WTC11 (cell line): ENCODE data around the gene B4GAT1. TPM values are rescaled to one million over a fixed set of nuclear protein-coding genes. Genes with fewer than 3 reads are reported as not detected.

ENCODE experiments used
- ELF4 ChIP-seq: sonication (generic); formaldehyde crosslinking; IDR thresholded peaks from 2 replicates; pipeline ENCODE4 v1.8.1; 2022; ENCODE audit warnings: low read depth, mild to moderate bottlenecking, moderate library complexity, missing genetic modification reagents
- EMX1 ChIP-seq: fragments of 250-450 bp; sonication (Bioruptor Pico); IDR thresholded peaks from 2 replicates; pipeline ENCODE4 v1.8.0; 2021; ENCODE audit warnings: mild to moderate bottlenecking
- ESRRA ChIP-seq: sonication (generic); formaldehyde crosslinking; IDR thresholded peaks from 2 replicates; pipeline ENCODE4 v1.8.1; 2022; ENCODE audit warnings: mild to moderate bottlenecking, missing genetic modification reagents, borderline replicate concordance
- ETV6 ChIP-seq: sonication (generic); formaldehyde crosslinking; IDR thresholded peaks from 2 replicates; pipeline ENCODE4 v1.8.1; 2022; ENCODE audit warnings: mild to moderate bottlenecking, missing genetic modification reagents
- GABPB1 ChIP-seq: sonication (generic); formaldehyde crosslinking; IDR thresholded peaks from 2 replicates; pipeline ENCODE4 v1.8.1; 2023; ENCODE audit warnings: mild to moderate bottlenecking, missing genetic modification reagents
- JAZF1 ChIP-seq: fragments of 250-450 bp; sonication (Bioruptor Pico); IDR thresholded peaks from 2 replicates; pipeline ENCODE4 v1.9.0; 2021; ENCODE audit warnings: moderate library complexity, mild to moderate bottlenecking, inconsistent platforms
- MXD4 ChIP-seq: fragments of 250-450 bp; sonication (Bioruptor Pico); IDR thresholded peaks from 2 replicates; pipeline ENCODE4 v1.8.0; 2021; ENCODE audit warnings: mild to moderate bottlenecking, moderate library complexity, borderline replicate concordance
- MYBL2 ChIP-seq: sonication (generic); formaldehyde crosslinking; IDR thresholded peaks from 2 replicates; pipeline ENCODE4 v1.8.1; 2023; ENCODE audit warnings: mild to moderate bottlenecking, moderate library complexity, missing genetic modification reagents
- NFATC4 ChIP-seq: fragments of 250-450 bp; sonication (Bioruptor Pico); IDR thresholded peaks from 2 replicates; pipeline ENCODE4 v1.9.0; 2021; ENCODE audit warnings: mild to moderate bottlenecking
- NFE2L1 ChIP-seq: sonication (generic); formaldehyde crosslinking; IDR thresholded peaks from 2 replicates; pipeline ENCODE4 v1.8.1; 2023; ENCODE audit warnings: missing genetic modification reagents
- OVOL2 ChIP-seq: fragments of 250-450 bp; sonication (Bioruptor Pico); IDR thresholded peaks from 2 replicates; pipeline ENCODE4 v1.9.0; 2021; ENCODE audit warnings: mild to moderate bottlenecking, borderline replicate concordance
- PRRX2 ChIP-seq: fragments of 250-450 bp; sonication (Bioruptor Pico); IDR thresholded peaks from 2 replicates; pipeline ENCODE4 v1.8.0; 2021; ENCODE audit warnings: mild to moderate bottlenecking
- SOX15 ChIP-seq: fragments of 250-450 bp; sonication (Bioruptor Pico); IDR thresholded peaks from 2 replicates; pipeline ENCODE4 v1.9.0; 2021; ENCODE audit warnings: mild to moderate bottlenecking
- TEAD4 ChIP-seq: sonication (generic); formaldehyde crosslinking; IDR thresholded peaks from 2 replicates; pipeline ENCODE4 v1.8.0; 2022; ENCODE audit warnings: mild to moderate bottlenecking, missing genetic modification reagents
- TP53 ChIP-seq: sonication (generic); formaldehyde crosslinking; IDR thresholded peaks from 2 replicates; pipeline ENCODE4 v1.8.1; 2023; ENCODE audit warnings: mild to moderate bottlenecking, missing genetic modification reagents
- ZNF121 ChIP-seq: sonication (generic); formaldehyde crosslinking; IDR thresholded peaks from 2 replicates; pipeline ENCODE4 v1.8.0; 2023; ENCODE audit warnings: missing genetic modification reagents
- ZNF263 ChIP-seq: sonication (generic); formaldehyde crosslinking; IDR thresholded peaks from 2 replicates; pipeline ENCODE4 v1.8.1; 2022; ENCODE audit warnings: low read depth, mild to moderate bottlenecking, moderate library complexity, missing genetic modification reagents
- ZNF416 ChIP-seq: fragments of 250-450 bp; sonication (Bioruptor Pico); IDR thresholded peaks from 2 replicates; pipeline ENCODE4 v1.9.0; 2021; ENCODE audit warnings: mild to moderate bottlenecking, inconsistent platforms
- ZNF423 ChIP-seq: fragments of 250-450 bp; sonication (Bioruptor Pico); IDR thresholded peaks from 2 replicates; pipeline ENCODE4 v2.1.2; 2022; ENCODE audit warnings: mild to moderate bottlenecking, moderate library complexity
- ZNF671 ChIP-seq: fragments of 250-450 bp; sonication (Bioruptor Pico); IDR thresholded peaks from 2 replicates; pipeline ENCODE4 v1.8.0; 2021; ENCODE audit warnings: mild to moderate bottlenecking
- total RNA-seq: library from RNA; stranded (reverse); gene quantifications from 3 replicates; pipeline ENCODE4 v1.2.3, GENCODE V29; 2021
- TF ChIP-seq, protein P1 (sequence below): fragments of 250-450 bp; sonication (Bioruptor Pico); IDR thresholded peaks from 2 replicates; pipeline ENCODE4 v1.9.0; 2021; ENCODE audit warnings: mild to moderate bottlenecking
- TF ChIP-seq, protein P2 (sequence below): fragments of 250-450 bp; sonication (Bioruptor Pico); IDR thresholded peaks from 2 replicates; pipeline ENCODE4 v2.1.2; 2022; ENCODE audit warnings: mild to moderate bottlenecking, moderate library complexity
- TF ChIP-seq, protein P3 (sequence below): sonication (generic); formaldehyde crosslinking; IDR thresholded peaks from 2 replicates; pipeline ENCODE4 v1.8.0; 2023; ENCODE audit warnings: mild to moderate bottlenecking, missing genetic modification reagents
- TF ChIP-seq, protein P4 (sequence below): fragments of 250-450 bp; sonication (Bioruptor Pico); conservative IDR thresholded peaks from 2 replicates; pipeline ENCODE4 v1.9.0; 2021; ENCODE audit warnings: mild to moderate bottlenecking
- TF ChIP-seq, protein P5 (sequence below): sonication (generic); formaldehyde crosslinking; IDR thresholded peaks from 2 replicates; pipeline ENCODE4 v1.8.0; 2022; ENCODE audit warnings: mild to moderate bottlenecking, missing genetic modification reagents
- TF ChIP-seq, protein P6 (sequence below): fragments of 250-450 bp; sonication (Bioruptor Pico); IDR thresholded peaks from 2 replicates; pipeline ENCODE4 v1.9.0; 2021; ENCODE audit warnings: moderate library complexity, mild to moderate bottlenecking, inconsistent platforms, borderline replicate concordance
- TF ChIP-seq, protein P7 (sequence below): sonication (generic); formaldehyde crosslinking; IDR thresholded peaks from 2 replicates; pipeline ENCODE4 v1.8.0; 2022; ENCODE audit warnings: mild to moderate bottlenecking, missing genetic modification reagents
- TF ChIP-seq, protein P8 (sequence below): fragments of 250-450 bp; sonication (Bioruptor Pico); IDR thresholded peaks from 2 replicates; pipeline ENCODE4 v1.9.0; 2021; ENCODE audit warnings: mild to moderate bottlenecking

B4GAT1 gene
- total RNA-seq, 1 experiment from 2014 or later, result 34.1 TPM

DNA sequence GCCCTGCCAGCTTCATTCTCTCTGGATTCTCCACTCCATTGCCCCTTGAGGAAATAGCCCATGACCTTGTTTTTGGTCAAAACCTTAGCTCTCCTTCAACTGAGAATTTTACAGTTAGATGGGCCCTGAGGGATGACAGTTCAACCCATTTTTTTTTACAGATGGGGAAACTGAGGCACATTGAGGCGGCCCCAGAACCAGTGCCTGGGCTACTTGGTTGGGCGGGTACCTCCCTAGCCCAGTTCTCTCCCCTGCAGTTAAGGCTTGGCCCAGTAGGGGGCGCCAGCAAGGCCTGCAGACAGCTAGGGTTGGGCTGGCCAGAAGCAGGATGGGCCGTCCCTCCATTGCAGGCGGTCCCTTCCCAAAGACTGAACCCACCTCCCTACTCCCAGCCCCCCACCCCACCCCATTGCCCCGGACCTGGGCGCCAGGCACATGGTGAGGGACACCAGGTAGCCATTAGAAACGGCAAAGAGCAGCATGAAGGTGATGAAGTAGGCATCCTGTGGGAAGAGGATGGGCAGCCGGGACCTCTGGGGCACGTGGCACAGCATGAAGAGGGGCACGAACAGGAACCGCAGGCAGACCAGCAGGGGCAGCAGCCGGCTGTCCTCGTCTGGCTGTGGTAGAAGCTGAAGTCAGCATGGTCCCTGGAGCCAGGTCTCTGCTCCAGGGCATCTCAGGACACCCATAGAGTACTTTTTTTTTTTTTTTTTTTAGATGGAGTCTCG lies 16.5 kb upstream of the B4GAT1 start (continued):
- no peak for TF ChIP-seq ZNF121 (CRISPR knock-in tag)
- no peak for TF ChIP-seq NFE2L1 (CRISPR knock-in tag)
- TF ChIP-seq, protein P1, sequence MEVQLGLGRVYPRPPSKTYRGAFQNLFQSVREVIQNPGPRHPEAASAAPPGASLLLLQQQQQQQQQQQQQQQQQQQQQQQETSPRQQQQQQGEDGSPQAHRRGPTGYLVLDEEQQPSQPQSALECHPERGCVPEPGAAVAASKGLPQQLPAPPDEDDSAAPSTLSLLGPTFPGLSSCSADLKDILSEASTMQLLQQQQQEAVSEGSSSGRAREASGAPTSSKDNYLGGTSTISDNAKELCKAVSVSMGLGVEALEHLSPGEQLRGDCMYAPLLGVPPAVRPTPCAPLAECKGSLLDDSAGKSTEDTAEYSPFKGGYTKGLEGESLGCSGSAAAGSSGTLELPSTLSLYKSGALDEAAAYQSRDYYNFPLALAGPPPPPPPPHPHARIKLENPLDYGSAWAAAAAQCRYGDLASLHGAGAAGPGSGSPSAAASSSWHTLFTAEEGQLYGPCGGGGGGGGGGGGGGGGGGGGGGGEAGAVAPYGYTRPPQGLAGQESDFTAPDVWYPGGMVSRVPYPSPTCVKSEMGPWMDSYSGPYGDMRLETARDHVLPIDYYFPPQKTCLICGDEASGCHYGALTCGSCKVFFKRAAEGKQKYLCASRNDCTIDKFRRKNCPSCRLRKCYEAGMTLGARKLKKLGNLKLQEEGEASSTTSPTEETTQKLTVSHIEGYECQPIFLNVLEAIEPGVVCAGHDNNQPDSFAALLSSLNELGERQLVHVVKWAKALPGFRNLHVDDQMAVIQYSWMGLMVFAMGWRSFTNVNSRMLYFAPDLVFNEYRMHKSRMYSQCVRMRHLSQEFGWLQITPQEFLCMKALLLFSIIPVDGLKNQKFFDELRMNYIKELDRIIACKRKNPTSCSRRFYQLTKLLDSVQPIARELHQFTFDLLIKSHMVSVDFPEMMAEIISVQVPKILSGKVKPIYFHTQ (CRISPR knock-in tag), result no peak
- TF ChIP-seq ZNF416 (CRISPR knock-in tag), result peak; percentile 99
- TF ChIP-seq MYBL2 (CRISPR knock-in tag), result no peak
- TF ChIP-seq ETV6 (CRISPR knock-in tag), result no peak
- TF ChIP-seq EMX1 (CRISPR knock-in tag), result no peak
- TF ChIP-seq ZNF263 (CRISPR knock-in tag), result no peak
- no peak for TF ChIP-seq ZNF423 (CRISPR knock-in tag)
- TF ChIP-seq TP53 (CRISPR knock-in tag), result no peak
- TF ChIP-seq ESRRA (CRISPR knock-in tag), result no peak
- no peak for TF ChIP-seq PRRX2
- TF ChIP-seq JAZF1 (CRISPR knock-in tag), result no peak
- TF ChIP-seq, protein P2, sequence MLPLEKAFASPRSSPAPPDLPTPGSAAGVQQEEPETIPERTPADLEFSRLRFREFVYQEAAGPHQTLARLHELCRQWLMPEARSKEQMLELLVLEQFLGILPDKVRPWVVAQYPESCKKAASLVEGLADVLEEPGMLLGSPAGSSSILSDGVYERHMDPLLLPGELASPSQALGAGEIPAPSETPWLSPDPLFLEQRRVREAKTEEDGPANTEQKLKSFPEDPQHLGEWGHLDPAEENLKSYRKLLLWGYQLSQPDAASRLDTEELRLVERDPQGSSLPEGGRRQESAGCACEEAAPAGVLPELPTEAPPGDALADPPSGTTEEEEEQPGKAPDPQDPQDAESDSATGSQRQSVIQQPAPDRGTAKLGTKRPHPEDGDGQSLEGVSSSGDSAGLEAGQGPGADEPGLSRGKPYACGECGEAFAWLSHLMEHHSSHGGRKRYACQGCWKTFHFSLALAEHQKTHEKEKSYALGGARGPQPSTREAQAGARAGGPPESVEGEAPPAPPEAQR (CRISPR knock-in tag), result no peak
- TF ChIP-seq, protein P3, sequence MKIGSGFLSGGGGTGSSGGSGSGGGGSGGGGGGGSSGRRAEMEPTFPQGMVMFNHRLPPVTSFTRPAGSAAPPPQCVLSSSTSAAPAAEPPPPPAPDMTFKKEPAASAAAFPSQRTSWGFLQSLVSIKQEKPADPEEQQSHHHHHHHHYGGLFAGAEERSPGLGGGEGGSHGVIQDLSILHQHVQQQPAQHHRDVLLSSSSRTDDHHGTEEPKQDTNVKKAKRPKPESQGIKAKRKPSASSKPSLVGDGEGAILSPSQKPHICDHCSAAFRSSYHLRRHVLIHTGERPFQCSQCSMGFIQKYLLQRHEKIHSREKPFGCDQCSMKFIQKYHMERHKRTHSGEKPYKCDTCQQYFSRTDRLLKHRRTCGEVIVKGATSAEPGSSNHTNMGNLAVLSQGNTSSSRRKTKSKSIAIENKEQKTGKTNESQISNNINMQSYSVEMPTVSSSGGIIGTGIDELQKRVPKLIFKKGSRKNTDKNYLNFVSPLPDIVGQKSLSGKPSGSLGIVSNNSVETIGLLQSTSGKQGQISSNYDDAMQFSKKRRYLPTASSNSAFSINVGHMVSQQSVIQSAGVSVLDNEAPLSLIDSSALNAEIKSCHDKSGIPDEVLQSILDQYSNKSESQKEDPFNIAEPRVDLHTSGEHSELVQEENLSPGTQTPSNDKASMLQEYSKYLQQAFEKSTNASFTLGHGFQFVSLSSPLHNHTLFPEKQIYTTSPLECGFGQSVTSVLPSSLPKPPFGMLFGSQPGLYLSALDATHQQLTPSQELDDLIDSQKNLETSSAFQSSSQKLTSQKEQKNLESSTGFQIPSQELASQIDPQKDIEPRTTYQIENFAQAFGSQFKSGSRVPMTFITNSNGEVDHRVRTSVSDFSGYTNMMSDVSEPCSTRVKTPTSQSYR (CRISPR knock-in tag), result no peak
- no peak for TF ChIP-seq OVOL2
- TF ChIP-seq, protein P4, sequence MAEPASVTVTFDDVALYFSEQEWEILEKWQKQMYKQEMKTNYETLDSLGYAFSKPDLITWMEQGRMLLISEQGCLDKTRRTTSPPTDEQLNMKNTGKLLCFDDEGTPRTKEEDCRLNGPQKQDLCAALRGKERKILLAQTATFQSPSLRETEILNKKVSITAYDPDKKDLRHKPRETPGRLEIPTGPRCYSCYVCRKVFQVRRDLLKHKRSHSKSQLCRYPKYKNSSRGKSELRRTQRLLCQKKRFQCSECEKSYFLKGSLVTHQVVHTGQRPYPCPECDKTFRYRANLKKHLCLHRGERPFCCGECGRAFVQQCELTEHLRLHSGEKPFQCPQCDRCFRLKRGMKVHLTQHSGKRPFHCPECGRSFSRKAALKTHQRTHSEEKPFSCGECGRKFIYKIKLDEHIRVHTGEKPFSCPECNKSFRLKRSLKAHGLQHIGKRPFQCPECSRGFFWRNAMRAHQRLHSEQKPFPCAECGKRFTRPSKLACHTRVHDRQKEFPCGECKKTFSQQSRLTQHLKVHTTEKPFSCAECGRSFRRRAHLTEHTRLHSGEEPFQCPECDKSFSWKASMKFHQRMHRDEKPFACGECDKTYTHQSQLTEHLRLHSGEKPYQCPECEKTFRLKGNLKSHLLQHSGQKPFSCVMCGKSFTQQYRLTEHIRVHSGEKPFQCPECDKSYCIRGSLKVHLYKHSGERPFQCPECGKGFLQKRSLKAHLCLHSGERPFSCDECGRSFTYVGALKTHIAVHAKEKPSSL (CRISPR knock-in tag), result no peak
- TF ChIP-seq, protein P5, sequence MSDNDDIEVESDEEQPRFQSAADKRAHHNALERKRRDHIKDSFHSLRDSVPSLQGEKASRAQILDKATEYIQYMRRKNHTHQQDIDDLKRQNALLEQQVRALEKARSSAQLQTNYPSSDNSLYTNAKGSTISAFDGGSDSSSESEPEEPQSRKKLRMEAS, result peak; percentile 39; the same call in 1 of the 2 replicates
- 0 out of 2 replicates have a peak, but pooled peaks have one; percentile 38 for TF ChIP-seq ZNF671 (CRISPR knock-in tag)
- TF ChIP-seq, protein P6, sequence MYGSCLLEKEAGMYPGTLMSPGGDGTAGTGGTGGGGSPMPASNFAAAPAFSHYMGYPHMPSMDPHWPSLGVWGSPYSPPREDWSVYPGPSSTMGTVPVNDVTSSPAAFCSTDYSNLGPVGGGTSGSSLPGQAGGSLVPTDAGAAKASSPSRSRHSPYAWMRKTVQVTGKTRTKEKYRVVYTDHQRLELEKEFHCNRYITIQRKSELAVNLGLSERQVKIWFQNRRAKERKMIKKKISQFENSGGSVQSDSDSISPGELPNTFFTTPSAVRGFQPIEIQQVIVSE (CRISPR knock-in tag), result no peak
- TF ChIP-seq MXD4 (CRISPR knock-in tag), result no peak
- TF ChIP-seq, protein P7, sequence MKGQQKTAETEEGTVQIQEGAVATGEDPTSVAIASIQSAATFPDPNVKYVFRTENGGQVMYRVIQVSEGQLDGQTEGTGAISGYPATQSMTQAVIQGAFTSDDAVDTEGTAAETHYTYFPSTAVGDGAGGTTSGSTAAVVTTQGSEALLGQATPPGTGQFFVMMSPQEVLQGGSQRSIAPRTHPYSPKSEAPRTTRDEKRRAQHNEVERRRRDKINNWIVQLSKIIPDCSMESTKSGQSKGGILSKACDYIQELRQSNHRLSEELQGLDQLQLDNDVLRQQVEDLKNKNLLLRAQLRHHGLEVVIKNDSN (CRISPR knock-in tag), result no peak
- TF ChIP-seq NFATC4 (CRISPR knock-in tag), result no peak
- TF ChIP-seq ELF4, result no peak
- TF ChIP-seq SOX15 (CRISPR knock-in tag), result no peak
- no peak for TF ChIP-seq GABPB1 (CRISPR knock-in tag)
- TF ChIP-seq TEAD4 (CRISPR knock-in tag), result no peak
- TF ChIP-seq, protein P8, sequence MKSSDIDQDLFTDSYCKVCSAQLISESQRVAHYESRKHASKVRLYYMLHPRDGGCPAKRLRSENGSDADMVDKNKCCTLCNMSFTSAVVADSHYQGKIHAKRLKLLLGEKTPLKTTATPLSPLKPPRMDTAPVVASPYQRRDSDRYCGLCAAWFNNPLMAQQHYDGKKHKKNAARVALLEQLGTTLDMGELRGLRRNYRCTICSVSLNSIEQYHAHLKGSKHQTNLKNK (CRISPR knock-in tag), result no peak
